Peyer's patch (tissue), 4 donors: ENCODE data around the gene NAT8L. TPM values are rescaled to one million over a fixed set of nuclear protein-coding genes. Genes with fewer than 3 reads are reported as not detected.
A peak's percentile ranks its signal among the peaks of the same experiment; 100 is the strongest.

Experiments used
- DNase-seq, 3 donors: peaks; one replicate each; pipeline ENCODE4 v3.0.0-alpha.2; 2017 to 2019
- H3K27ac ChIP-seq, 4 donors: fragments of 200-600 bp; sonication (generic); one replicate each; pipeline ENCODE4 v1.5.1; 2016 to 2019
- H3K27me3 ChIP-seq, 2 donors: fragments of 200-600 bp; sonication (generic); one replicate each; pipeline ENCODE4 v1.5.1; 2019
- H3K36me3 ChIP-seq, 3 donors: fragments of 200-600 bp; sonication (generic); one replicate each; pipeline ENCODE4 v1.5.1; 2016 to 2019
- H3K4me1 ChIP-seq, 4 donors: fragments of 200-600 bp; sonication (generic); one replicate each; pipeline ENCODE4 v1.5.1; 2016 to 2019
- H3K4me3 ChIP-seq, 4 donors: fragments of 200-600 bp; sonication (generic); 1 replicate in 3 of 4; 2 replicates in 1 of 4; pipeline ENCODE4 v1.5.1; 2016 to 2019; ENCODE audit warnings: mild to moderate bottlenecking in 1 of 4
- H3K9me3 ChIP-seq, 4 donors: fragments of 200-600 bp; sonication (generic); one replicate each; pipeline ENCODE4 v1.5.1; 2016 to 2019; ENCODE audit warnings: mild to moderate bottlenecking in 1 of 4
- POLR2A ChIP-seq, 2 donors: fragments of 450-650 bp; IDR thresholded peaks; one replicate each; pipeline ENCODE4 v1.5.1; 2017; ENCODE audit warnings: antibody characterized with exemption in 2 of 2, mild to moderate bottlenecking in 2 of 2, moderate library complexity in 2 of 2
- total RNA-seq, 4 donors: library from RNA; depleted of rRNA; stranded (reverse); fragments of >200 nt; gene quantifications; one replicate each; pipeline ENCODE4 v1.1.0, GENCODE V29; 2016
- TF ChIP-seq, protein P1 (sequence below), 6 experiments: fragments of 450-650 bp in 4 of 6; fragments of 200-600 bp in 2 of 6; sonication (generic) in 1 of 6; IDR thresholded peaks; one replicate each; pipeline ENCODE4 v1.5.1; 2017 to 2019; ENCODE audit warnings: antibody characterized with exemption in 6 of 6, mild to moderate bottlenecking in 3 of 6, moderate library complexity in 1 of 6

NAT8L gene
- total RNA-seq, 4 donors from 2014 or later: 0.27 TPM; not detected in 3

GRCh38 chr4:2051086-2051485, 8.0 kb upstream of the NAT8L start:
- Histone ChIP-seq H3K27ac (no peak overlapping the region), H3K36me3 (no peaks in the 10 kb centered on the region), H3K4me3 (no peak overlapping the region), H3K27me3 (no peaks in the 10 kb centered on the region), H3K9me3 (no peaks in the 10 kb centered on the region), H3K4me1 (no peaks in the 10 kb centered on the region)
- DNase-seq: no peak
- no peak for TF ChIP-seq POLR2A (IDR thresholded peaks at IDR 0.05)
- TF ChIP-seq, protein P1, sequence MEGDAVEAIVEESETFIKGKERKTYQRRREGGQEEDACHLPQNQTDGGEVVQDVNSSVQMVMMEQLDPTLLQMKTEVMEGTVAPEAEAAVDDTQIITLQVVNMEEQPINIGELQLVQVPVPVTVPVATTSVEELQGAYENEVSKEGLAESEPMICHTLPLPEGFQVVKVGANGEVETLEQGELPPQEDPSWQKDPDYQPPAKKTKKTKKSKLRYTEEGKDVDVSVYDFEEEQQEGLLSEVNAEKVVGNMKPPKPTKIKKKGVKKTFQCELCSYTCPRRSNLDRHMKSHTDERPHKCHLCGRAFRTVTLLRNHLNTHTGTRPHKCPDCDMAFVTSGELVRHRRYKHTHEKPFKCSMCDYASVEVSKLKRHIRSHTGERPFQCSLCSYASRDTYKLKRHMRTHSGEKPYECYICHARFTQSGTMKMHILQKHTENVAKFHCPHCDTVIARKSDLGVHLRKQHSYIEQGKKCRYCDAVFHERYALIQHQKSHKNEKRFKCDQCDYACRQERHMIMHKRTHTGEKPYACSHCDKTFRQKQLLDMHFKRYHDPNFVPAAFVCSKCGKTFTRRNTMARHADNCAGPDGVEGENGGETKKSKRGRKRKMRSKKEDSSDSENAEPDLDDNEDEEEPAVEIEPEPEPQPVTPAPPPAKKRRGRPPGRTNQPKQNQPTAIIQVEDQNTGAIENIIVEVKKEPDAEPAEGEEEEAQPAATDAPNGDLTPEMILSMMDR (IDR thresholded peaks at IDR 0.05): no peak

- Histone ChIP-seq H3K4me1 (peaks cover 0 to 8% (median 4%) of the 10 kb centered on the region in 4 donors), H3K27me3 (peaks cover 0 to 9% of the 10 kb centered on the region in 2 donors), H3K36me3 (no peaks in the 10 kb centered on the region), H3K9me3 (no peaks in the 10 kb centered on the region), H3K4me3 (no peak overlapping the region), H3K27ac (no peak overlapping the region)
- TF ChIP-seq, protein P1 (IDR thresholded peaks at IDR 0.05): no peak
- TF ChIP-seq POLR2A (IDR thresholded peaks at IDR 0.05): no peak
- no peak for DNase-seq
Observed at GRCh38 chr4:2054217-2054616, 4.9 kb upstream of the NAT8L start.

DNA sequence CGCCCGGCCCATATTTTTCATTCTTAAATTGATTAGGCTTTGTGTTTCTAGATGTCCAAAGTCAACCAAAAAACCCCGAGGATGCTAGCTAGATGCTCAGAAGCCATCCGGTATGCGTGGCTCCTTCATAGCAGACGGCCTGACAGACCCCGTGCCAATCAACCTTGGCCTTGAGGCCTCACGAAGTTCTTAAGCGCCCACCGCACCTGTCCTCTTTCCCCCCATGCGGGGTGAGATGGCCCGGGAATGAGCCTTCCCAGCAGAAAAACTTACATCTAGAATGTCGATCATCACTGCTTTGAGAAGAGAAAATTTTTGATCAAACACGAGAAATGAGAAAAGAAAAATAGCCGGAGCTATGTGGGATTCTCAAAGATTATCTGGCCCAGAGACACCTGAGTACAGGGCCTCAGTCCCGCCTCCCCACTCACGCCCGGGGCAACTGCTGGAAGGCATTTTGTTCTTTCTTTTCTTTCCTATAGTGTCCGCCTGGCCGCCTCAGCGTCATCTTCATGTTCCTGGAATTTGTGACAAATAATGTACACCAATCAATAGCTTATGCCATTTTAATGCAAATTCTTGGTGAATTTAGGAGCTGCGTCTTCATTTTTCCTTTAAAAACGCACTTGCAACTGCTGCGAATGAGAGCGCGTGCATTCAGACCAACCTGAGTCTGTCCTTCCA, 1.6 kb upstream of the NAT8L start:
- Histone ChIP-seq H3K36me3 (no peaks in the 10 kb centered on the region), H3K9me3 (no peaks in the 10 kb centered on the region), H3K27me3 (peaks cover 0 to 26% of the 10 kb centered on the region in 2 donors), H3K4me3 (no peak overlapping the region), H3K4me1 (peaks cover 0 to 21% (median 9%) of the 10 kb centered on the region in 4 donors), H3K27ac (no peak overlapping the region)
- no peak for DNase-seq
- TF ChIP-seq, protein P1 (IDR thresholded peaks at IDR 0.05): no peak
- TF ChIP-seq POLR2A (IDR thresholded peaks at IDR 0.05): no peak

- peak overlapping the region in 3 of 4 donors; percentile 43 to 50 (median 49) for H3K4me3 ChIP-seq
- no peak overlapping the region for H3K27ac ChIP-seq
- H3K9me3 ChIP-seq: no peaks in the 10 kb centered on the region
- H3K36me3 ChIP-seq: no peaks in the 10 kb centered on the region
- peaks cover 0 to 26% of the 10 kb centered on the region in 2 donors for H3K27me3 ChIP-seq
- TF ChIP-seq POLR2A (IDR thresholded peaks at IDR 0.05): no peak
- TF ChIP-seq, protein P1 (IDR thresholded peaks at IDR 0.05): no peak
- no peak for DNase-seq
- peaks cover 0 to 21% (median 9%) of the 10 kb centered on the region in 4 donors for H3K4me1 ChIP-seq
Observed at GRCh38 chr4:2058264-2059045, 672 bp upstream of the NAT8L start.

DNA sequence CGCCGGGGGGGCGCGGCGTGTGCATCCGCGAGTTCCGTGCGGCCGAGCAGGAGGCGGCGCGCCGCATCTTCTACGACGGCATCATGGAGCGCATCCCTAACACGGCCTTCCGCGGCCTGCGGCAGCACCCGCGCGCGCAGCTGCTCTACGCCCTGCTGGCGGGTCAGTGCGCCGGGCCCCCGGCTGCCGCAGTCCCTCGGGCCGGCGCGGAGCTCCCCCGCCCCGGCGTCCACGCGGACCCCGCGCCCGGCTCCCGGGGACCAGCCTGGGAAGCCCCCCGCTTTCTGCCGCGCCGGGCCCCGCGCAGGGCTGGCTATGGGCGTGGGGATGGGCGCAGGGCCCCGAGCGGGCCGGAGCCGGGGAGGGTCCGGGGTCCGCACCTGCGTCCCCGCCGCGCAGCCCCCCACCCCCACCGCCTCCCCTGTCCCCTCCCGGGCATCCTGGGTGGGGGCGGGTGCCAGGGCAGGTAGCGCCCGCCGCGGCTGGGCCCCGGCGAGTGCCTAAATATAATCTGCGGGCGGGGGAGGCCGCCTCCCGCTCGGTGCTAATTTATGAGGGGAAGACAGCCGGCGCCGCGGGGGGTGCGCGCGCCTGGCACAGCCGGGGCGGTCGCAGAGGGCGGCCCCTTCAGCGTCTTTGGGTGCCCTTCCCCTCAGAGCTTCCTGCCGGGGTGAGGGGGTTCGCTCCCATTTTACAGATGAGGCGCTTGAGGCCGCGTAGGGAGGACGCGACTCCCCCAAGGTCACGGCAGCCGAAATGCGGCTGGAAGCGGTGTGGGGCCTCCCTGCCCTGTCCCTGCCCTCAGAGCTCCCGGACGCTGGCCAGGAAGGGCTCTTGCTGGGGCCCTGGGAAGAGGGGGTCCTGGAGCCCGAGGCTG, 837 bp downstream of the NAT8L start:
- no peak overlapping the region for H3K27ac ChIP-seq
- H3K36me3 ChIP-seq: no peaks in the 10 kb centered on the region
- no peak for DNase-seq
- TF ChIP-seq POLR2A (IDR thresholded peaks at IDR 0.05): no peak
- TF ChIP-seq, protein P1 (IDR thresholded peaks at IDR 0.05): no peak
- H3K4me1 ChIP-seq: peaks cover 0 to 21% (median 9%) of the 10 kb centered on the region in 4 donors
- H3K4me3 ChIP-seq: peak overlapping the region in 3 of 4 donors; percentile 22 to 37 (median 37)
- H3K27me3 ChIP-seq: peaks cover 0 to 26% of the 10 kb centered on the region in 2 donors
- H3K9me3 ChIP-seq: no peaks in the 10 kb centered on the region
